ENCODE data around the gene GPR149. TPM values are rescaled to one million over a fixed set of nuclear protein-coding genes. Genes with fewer than 3 reads are reported as not detected.

GPR149 gene
- total RNA-seq, 4 donors from 2014 or later = not detected

- TF ChIP-seq, protein P1, sequence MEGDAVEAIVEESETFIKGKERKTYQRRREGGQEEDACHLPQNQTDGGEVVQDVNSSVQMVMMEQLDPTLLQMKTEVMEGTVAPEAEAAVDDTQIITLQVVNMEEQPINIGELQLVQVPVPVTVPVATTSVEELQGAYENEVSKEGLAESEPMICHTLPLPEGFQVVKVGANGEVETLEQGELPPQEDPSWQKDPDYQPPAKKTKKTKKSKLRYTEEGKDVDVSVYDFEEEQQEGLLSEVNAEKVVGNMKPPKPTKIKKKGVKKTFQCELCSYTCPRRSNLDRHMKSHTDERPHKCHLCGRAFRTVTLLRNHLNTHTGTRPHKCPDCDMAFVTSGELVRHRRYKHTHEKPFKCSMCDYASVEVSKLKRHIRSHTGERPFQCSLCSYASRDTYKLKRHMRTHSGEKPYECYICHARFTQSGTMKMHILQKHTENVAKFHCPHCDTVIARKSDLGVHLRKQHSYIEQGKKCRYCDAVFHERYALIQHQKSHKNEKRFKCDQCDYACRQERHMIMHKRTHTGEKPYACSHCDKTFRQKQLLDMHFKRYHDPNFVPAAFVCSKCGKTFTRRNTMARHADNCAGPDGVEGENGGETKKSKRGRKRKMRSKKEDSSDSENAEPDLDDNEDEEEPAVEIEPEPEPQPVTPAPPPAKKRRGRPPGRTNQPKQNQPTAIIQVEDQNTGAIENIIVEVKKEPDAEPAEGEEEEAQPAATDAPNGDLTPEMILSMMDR (IDR thresholded peaks at IDR 0.05; ENCODE audit: low read depth) = no peak
Observed at GRCh38 chr3:154338008-154338407, 92.0 kb downstream of the GPR149 start.

- TF ChIP-seq, protein P1 (IDR thresholded peaks at IDR 0.05; ENCODE audit: low read depth) = no peak
Observed at GRCh38 chr3:154334973-154335420, 95.0 kb downstream of the GPR149 start.

DNA sequence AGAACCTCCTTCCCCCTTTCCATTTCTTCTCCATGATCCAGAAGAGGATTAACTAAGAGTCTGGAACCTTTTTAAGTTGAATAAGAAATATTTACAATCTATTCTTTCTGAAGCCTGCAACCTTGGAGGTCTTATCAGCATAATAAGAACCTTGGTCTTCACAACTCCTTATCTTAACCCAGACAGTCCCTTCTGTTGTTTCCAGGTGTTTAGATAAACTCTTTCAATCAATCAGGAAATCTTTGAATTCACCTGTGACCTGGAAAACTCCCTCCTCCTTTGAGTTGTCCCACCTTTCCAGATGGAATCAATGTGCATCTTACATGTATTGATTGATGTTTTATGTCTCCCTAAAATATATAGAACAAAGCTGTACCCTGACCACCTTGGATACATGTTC is 102.1 kb downstream of the GPR149 start:
- TF ChIP-seq, protein P1 (IDR thresholded peaks at IDR 0.05; ENCODE audit: low read depth) = no peak

- TF ChIP-seq, protein P1 (IDR thresholded peaks at IDR 0.05; ENCODE audit: low read depth) = no peak
Observed at GRCh38 chr3:154324919-154325318, 105.1 kb downstream of the GPR149 start.

DNA sequence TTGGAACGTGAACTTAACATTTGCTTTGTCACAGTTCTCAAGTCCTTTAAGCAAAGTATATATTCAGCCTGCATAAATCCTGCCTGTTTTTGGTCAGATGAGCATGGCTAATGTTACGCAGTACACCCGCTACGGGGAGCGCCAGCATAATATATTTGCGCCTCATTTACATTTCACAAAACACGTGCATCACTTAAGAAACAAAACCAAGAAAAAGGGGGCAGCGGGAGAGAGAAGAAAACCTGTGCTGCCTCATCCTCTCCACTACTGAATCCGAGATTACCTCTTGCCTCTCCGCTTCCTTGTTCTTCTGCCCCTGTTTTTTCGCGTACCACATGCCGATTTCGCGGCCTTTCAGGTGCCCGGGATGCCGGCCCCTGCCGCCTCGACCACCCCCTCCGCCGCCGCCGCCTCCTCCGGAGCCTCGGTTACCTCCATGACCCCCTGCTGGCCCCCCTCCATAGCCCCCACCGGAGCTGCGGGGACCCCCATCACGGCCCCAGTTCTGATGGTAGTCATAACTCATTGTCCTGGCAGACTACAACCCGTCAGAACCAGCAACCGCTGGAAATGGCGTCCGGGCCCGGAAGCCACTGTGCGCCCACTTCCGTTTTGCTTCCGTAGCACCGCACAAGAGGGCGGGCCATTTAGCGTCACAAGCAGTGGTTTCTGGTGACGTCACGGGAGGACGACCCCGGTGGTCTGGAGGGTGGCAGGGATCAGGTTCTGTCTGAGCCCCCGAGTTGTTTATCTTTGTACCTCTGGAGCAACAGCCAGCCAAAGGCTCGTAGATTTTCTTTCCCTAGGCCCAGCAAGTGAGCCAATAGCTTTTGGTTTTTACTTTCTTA is 105.9 kb downstream of the GPR149 start, which contains the start of gene DHX36:
TSS of gene DHX36 (minus strand) at position 597 of the 848 bp plus-strand sequence. CDS start at position 526, 71 bp downstream.
- TF ChIP-seq, protein P1 (IDR thresholded peaks at IDR 0.05; ENCODE audit: low read depth) = no peak

- TF ChIP-seq, protein P1 (IDR thresholded peaks at IDR 0.05; ENCODE audit: low read depth) = no peak
Observed at GRCh38 chr3:154316974-154317767, 112.8 kb downstream of the GPR149 start.

- TF ChIP-seq, protein P1 (IDR thresholded peaks at IDR 0.05; ENCODE audit: low read depth) = no peak
Observed at GRCh38 chr3:154314152-154314551, 115.8 kb downstream of the GPR149 start.
